ENCODE data around the gene LAPTM4A.
A peak's percentile ranks its signal among the peaks of the same experiment; 100 is the strongest.

The LAPTM4A gene

DNA sequence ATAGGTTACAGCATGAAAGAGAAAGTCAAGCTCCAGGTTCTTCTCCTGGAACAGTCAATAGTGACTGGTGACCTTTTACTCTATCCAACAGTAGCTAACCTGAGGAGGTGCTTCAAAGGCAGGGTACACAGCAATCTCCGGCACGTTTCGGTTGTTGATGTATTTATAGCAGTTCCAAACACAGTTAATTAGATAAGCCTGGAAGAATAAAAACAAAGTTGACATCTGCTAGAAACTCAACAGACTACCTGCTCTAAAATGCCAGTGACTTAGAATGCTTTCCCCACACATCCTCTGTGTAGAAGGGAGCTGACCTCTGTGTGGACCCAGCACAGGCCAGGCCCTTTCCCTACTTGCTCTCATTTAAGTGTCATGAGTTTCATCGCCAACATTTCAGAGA, 17.2 kb downstream of the LAPTM4A start:
- no peak for DNase-seq (ENCODE audit: low spot score)
- no peaks in the 10 kb centered on the region for H3K9me3 Mint-ChIP-seq
- no peaks in the 10 kb centered on the region for H3K27me3 Mint-ChIP-seq (ENCODE audit: low read depth)
- H3K4me1 Mint-ChIP-seq (ENCODE audit: low read depth), result peaks cover 7% of the 10 kb centered on the region
- no peak overlapping the region for H3K4me3 Mint-ChIP-seq
- peaks cover 74% of the 10 kb centered on the region for H3K36me3 Mint-ChIP-seq (ENCODE audit: low read depth)
- no peak overlapping the region for H3K27ac Mint-ChIP-seq

- H3K4me3 Mint-ChIP-seq, result no peak overlapping the region
- no peaks in the 10 kb centered on the region for H3K9me3 Mint-ChIP-seq
- H3K4me1 Mint-ChIP-seq (ENCODE audit: low read depth), result peaks cover 7% of the 10 kb centered on the region
- no peak overlapping the region for H3K27ac Mint-ChIP-seq
- DNase-seq (ENCODE audit: low spot score), result no peak
- peaks cover 80% of the 10 kb centered on the region for H3K36me3 Mint-ChIP-seq (ENCODE audit: low read depth)
- no peaks in the 10 kb centered on the region for H3K27me3 Mint-ChIP-seq (ENCODE audit: low read depth)
Observed at GRCh38 chr2:20033322-20033721, 18.1 kb downstream of the LAPTM4A start.

DNA sequence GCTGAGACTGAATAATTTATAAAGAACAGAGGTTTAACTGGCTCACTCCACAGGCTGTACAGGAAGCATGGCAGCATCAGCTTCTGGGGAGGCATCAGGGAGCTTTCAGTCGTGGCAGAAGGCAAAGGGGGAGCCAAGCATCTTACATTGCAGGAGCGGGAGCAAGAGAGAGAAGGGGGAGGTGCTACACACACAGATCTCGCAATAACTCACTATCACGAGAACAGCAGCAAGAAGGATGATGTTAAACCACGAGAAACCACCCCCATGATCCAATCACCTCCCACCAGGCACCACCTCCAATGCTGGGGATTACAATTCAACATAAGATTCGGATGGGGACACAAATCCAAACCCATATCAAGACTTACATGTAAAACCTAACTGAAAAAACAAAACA, 21.2 kb downstream of the LAPTM4A start:
- Mint-ChIP-seq H3K36me3 (ENCODE audit: low read depth) (peaks cover 56% of the 10 kb centered on the region), H3K27ac (no peak overlapping the region), H3K9me3 (no peaks in the 10 kb centered on the region)

DNA sequence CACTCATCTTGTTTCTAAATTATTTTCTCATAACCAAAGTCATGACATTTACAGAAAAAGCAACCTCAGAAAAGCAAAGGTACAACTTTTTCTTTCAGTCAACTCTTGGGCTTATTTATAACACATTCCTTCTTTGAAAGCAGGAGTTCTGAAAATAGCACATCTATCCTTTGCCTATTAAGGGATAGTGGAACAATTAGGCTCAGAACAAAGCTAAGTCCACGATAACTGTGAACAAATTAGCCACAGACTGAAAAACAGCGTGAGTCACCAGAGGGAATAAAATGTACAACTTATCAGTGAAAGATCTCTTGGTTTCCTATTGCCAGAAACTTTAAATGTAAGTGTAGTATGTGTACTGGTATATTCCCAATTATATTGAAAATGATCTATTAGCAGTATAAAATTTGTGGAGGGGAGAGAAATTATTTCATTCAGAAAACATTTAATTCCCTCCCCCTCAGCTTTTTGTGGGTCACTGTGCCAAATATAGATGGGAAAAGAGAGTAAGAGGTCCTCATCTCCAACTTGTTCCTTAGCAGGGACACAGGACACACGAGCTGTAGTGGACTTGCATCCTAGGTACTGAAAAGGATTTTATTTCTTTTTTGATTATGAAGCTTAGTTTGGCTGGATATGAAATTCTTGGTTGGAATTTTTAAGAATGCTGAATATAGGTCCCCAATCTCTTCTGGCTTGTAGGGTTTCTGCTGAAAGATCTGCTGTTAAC, 23.6 kb downstream of the LAPTM4A start:
- Mint-ChIP-seq H3K4me3 (no peak overlapping the region), H3K36me3 (ENCODE audit: low read depth) (peaks cover 42% of the 10 kb centered on the region)
- DNase-seq (ENCODE audit: low spot score), result no peak

More for the DNA sequence above, 21.2 kb downstream of the LAPTM4A start:
- DNase-seq (ENCODE audit: low spot score), result no peak
- H3K4me1 Mint-ChIP-seq (ENCODE audit: low read depth), result no peaks in the 10 kb centered on the region
- H3K4me3 Mint-ChIP-seq, result no peak overlapping the region
- H3K27me3 Mint-ChIP-seq (ENCODE audit: low read depth), result no peaks in the 10 kb centered on the region

GRCh38 chr2:20027260-20027677, 24.2 kb downstream of the LAPTM4A start:
- DNase-seq (ENCODE audit: low spot score), result no peak

More for the DNA sequence above, 23.6 kb downstream of the LAPTM4A start:
- H3K27me3 Mint-ChIP-seq (ENCODE audit: low read depth), result no peaks in the 10 kb centered on the region
- H3K27ac Mint-ChIP-seq, result no peak overlapping the region
- peaks cover 2% of the 10 kb centered on the region for H3K9me3 Mint-ChIP-seq
- no peaks in the 10 kb centered on the region for H3K4me1 Mint-ChIP-seq (ENCODE audit: low read depth)

DNA sequence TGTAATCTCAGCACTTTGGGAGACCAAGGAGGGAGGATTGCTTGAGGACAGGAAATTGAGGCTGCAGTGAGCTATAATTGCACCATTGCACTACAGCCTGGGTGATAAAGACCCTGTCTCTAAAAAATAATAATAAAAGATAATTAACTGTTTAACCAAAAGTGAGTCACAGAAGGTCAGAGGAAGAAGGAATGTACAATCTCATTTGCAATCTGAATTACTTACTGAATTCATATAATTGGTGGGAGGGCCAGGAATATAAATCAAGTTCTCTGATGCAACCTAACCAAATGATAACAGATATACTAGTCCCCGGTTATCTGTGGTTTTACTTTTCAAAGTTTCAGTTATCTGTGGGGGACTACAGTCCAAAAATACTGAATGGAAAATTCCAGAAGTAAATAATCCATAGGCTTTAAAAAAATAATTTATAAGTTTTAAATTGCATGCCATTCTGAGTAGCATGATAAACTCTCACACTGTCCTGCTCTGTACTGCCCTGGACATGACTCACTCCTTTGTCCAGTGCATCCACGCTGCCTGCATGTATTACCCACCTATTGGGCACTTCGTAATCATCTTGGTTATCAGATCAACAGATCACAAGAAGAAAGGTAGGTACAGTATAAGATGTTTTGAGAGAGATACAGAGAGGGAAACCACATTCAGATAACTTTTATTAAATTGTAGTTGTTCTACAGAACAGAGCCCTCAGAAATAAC, 26.2 kb downstream of the LAPTM4A start:
- Mint-ChIP-seq H3K27ac (no peak overlapping the region), H3K36me3 (ENCODE audit: low read depth) (peaks cover 22% of the 10 kb centered on the region), H3K4me3 (no peak overlapping the region), H3K9me3 (peaks cover 20% of the 10 kb centered on the region), H3K27me3 (ENCODE audit: low read depth) (no peaks in the 10 kb centered on the region), H3K4me1 (ENCODE audit: low read depth) (no peaks in the 10 kb centered on the region)
- DNase-seq (ENCODE audit: low spot score), result no peak

More at GRCh38 chr2:20027260-20027677, 24.2 kb downstream of the LAPTM4A start:
- no peaks in the 10 kb centered on the region for H3K27me3 Mint-ChIP-seq (ENCODE audit: low read depth)
- H3K4me3 Mint-ChIP-seq, result no peak overlapping the region
- peaks cover 37% of the 10 kb centered on the region for H3K36me3 Mint-ChIP-seq (ENCODE audit: low read depth)
- no peaks in the 10 kb centered on the region for H3K4me1 Mint-ChIP-seq (ENCODE audit: low read depth)
- H3K27ac Mint-ChIP-seq, result no peak overlapping the region
- H3K9me3 Mint-ChIP-seq, result peaks cover 4% of the 10 kb centered on the region

- peaks cover 26% of the 10 kb centered on the region for H3K9me3 Mint-ChIP-seq
- H3K4me3 Mint-ChIP-seq, result no peak overlapping the region
- no peak overlapping the region for H3K27ac Mint-ChIP-seq
- peaks cover 6% of the 10 kb centered on the region for H3K36me3 Mint-ChIP-seq (ENCODE audit: low read depth)
- no peaks in the 10 kb centered on the region for H3K4me1 Mint-ChIP-seq (ENCODE audit: low read depth)
- DNase-seq (ENCODE audit: low spot score), result no peak
- H3K27me3 Mint-ChIP-seq (ENCODE audit: low read depth), result no peaks in the 10 kb centered on the region
Observed at GRCh38 chr2:20023688-20024087, 27.7 kb downstream of the LAPTM4A start.

DNA sequence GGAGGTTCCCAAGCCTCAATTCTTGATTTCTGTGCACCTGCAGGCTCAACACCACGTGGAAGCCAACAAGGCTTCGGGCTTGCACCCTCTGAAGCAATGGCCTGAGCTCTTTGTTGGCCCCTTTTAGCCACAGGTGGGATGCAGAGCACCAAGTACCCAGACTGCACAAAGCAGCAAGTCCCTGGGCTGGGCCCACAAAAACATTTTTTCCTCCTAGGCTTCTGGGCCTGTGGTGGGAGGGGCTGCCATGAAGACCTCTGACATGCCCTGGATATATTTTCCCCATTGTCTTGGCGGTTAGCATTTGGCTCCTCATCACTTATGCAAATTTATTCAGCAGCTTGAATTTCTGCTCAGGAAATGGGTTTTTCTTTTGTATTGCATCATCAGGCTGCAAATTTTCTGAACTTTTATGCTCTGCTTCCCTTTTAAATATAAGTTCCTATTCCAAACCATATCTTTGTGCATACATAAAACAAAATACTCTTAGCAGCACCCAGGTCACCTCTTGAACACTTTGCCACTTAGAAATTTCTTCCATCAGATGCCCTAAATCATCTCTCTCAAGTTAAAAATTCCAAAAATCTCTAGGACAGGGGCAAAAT, 29.9 kb downstream of the LAPTM4A start:
- Mint-ChIP-seq H3K27me3 (ENCODE audit: low read depth) (no peaks in the 10 kb centered on the region), H3K27ac (no peak overlapping the region), H3K9me3 (peaks cover 26% of the 10 kb centered on the region), H3K4me1 (ENCODE audit: low read depth) (no peaks in the 10 kb centered on the region), H3K4me3 (no peak overlapping the region), H3K36me3 (ENCODE audit: low read depth) (peaks cover 1% of the 10 kb centered on the region)
- no peak for DNase-seq (ENCODE audit: low spot score)

DNA sequence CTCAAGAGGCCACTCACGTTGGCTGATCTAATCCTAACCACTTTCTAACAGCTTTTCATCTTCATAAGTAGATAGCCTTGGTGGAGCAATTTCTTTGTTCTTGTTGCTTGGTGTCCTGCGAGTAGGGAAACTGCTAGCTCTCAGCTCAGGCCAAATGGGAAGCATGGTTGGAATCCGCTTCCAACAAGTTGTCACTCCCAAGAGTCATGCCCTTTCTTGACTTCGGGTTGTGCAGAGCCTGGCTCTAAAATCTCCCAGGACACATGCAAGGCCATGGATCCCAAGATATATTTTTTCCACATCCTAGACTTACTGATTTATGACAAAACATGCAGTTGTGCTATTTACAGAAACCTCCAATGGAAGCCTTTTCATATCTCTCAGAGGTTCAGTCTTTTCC, 31.7 kb downstream of the LAPTM4A start:
- Mint-ChIP-seq H3K4me3 (no peak overlapping the region), H3K27me3 (ENCODE audit: low read depth) (peaks cover 6% of the 10 kb centered on the region), H3K4me1 (ENCODE audit: low read depth) (no peaks in the 10 kb centered on the region), H3K36me3 (ENCODE audit: low read depth) (peaks cover 1% of the 10 kb centered on the region), H3K9me3 (peaks cover 26% of the 10 kb centered on the region), H3K27ac (no peak overlapping the region)
- DNase-seq (ENCODE audit: low spot score), result no peak

DNA sequence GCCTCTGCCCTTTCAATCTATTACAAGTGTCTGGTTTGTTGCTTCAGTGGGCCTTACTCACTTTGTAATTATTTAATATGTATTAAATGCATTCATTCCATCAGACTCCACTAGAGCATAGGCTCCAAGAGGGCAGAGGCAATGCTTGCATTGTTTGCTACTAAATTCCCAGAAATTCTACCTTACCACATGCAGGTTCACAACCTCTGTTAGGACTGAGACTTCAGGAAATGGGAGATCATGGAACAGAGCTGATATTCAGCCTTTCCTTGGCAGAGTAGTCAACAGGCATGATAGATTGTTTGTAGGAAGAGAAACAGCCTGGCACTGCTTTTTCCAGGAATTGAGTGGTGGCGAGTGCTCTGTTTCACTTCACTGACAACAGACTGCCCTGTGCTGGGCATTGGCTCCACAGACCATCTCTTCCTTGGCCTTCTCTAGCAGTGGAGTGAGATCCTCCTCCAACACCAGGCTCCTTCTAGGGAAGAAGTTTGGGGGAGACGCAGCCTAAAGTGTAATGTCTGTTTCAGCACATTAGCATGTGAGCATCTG, 32.8 kb downstream of the LAPTM4A start:
- H3K27ac Mint-ChIP-seq, result no peak overlapping the region
- no peak for DNase-seq (ENCODE audit: low spot score)
- peaks cover 1% of the 10 kb centered on the region for H3K36me3 Mint-ChIP-seq (ENCODE audit: low read depth)
- peaks cover 26% of the 10 kb centered on the region for H3K9me3 Mint-ChIP-seq
- H3K4me1 Mint-ChIP-seq (ENCODE audit: low read depth), result no peaks in the 10 kb centered on the region
- H3K27me3 Mint-ChIP-seq (ENCODE audit: low read depth), result peaks cover 16% of the 10 kb centered on the region
- H3K4me3 Mint-ChIP-seq, result no peak overlapping the region

DNA sequence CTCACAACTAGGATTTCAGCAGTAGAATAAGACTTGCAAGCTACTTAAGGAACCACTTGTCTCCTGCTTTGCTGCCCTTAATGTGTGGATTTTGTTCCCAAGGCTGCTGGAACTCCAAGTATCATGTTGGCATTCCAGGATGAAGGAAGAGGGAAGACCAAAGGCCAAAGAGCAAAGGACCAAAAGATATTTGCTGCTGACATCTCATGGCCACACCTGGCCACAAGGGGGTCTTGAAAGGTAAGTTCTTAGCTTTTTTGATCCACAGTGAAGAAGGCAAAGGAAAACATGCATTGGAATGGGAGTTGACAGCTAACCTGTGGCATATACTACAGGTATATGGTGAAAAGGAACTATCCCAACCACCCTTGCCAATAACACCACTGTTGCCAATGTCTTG, 35.1 kb downstream of the LAPTM4A start:
- Mint-ChIP-seq H3K4me3 (no peak overlapping the region), H3K27me3 (ENCODE audit: low read depth) (peaks cover 34% of the 10 kb centered on the region), H3K27ac (no peak overlapping the region), H3K36me3 (ENCODE audit: low read depth) (no peaks in the 10 kb centered on the region), H3K4me1 (ENCODE audit: low read depth) (peaks cover 7% of the 10 kb centered on the region), H3K9me3 (peaks cover 15% of the 10 kb centered on the region)
- DNase-seq (ENCODE audit: low spot score), result no peak

DNA sequence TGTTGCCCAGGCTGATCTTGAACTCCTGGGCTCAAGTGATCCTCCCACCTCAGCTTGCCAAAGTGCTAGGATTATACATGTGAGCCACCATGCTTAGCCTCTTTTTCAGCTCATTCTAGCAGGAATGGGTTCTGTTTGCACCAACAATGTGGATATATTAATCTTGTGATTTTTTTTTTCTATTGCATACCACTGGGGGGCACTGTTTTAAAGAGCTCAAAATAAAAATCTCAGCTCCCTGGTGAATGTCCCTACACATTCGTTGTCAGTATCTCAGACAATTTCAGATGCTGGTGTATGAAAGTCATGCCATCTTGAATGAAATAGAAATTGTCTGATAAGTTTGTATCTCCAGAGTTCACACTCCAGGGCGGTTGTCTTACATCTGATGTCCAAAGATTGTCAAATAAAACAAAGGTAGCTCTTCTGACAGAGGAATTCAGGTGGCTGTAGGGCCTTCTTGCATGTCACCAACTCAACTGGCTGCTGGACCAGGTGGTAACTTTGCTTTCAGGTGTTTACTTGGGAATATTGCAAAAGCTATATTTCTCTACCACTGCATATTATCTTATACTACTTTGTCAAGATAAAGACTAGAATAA, 35.8 kb downstream of the LAPTM4A start:
- Mint-ChIP-seq H3K27ac (no peak overlapping the region), H3K27me3 (ENCODE audit: low read depth) (peaks cover 41% of the 10 kb centered on the region), H3K4me3 (no peak overlapping the region), H3K36me3 (ENCODE audit: low read depth) (no peaks in the 10 kb centered on the region), H3K9me3 (peaks cover 10% of the 10 kb centered on the region), H3K4me1 (ENCODE audit: low read depth) (peaks cover 7% of the 10 kb centered on the region)
- no peak for DNase-seq (ENCODE audit: low spot score)

GRCh38 chr2:20013126-20013849, 38.1 kb downstream of the LAPTM4A start:
- DNase-seq (ENCODE audit: low spot score), result no peak
- H3K36me3 Mint-ChIP-seq (ENCODE audit: low read depth), result no peaks in the 10 kb centered on the region
- H3K4me3 Mint-ChIP-seq, result peak overlapping the region; percentile 72
- peaks cover 7% of the 10 kb centered on the region for H3K4me1 Mint-ChIP-seq (ENCODE audit: low read depth)
- H3K9me3 Mint-ChIP-seq, result no peaks in the 10 kb centered on the region
- no peak overlapping the region for H3K27ac Mint-ChIP-seq
- peaks cover 56% of the 10 kb centered on the region for H3K27me3 Mint-ChIP-seq (ENCODE audit: low read depth)

All from T-helper 2 cell treated with Interferon-gamma antibody and Interleukin-4, amounts not matched to agents 5 μg/mL and 100 μg/mL, for 36 hours (primary cell).